GM21576 (cell line): ENCODE results near the gene SZRD1.

Source experiments
- ATAC-seq: cut with Tn5 transposase; IDR thresholded peaks from one replicate; pipeline ENCODE4 v1.9.1; 2021; ENCODE audit warnings: mild to moderate bottlenecking, moderate library complexity; ENCODE audit not compliant: unreplicated experiment

Gene SZRD1

DNA sequence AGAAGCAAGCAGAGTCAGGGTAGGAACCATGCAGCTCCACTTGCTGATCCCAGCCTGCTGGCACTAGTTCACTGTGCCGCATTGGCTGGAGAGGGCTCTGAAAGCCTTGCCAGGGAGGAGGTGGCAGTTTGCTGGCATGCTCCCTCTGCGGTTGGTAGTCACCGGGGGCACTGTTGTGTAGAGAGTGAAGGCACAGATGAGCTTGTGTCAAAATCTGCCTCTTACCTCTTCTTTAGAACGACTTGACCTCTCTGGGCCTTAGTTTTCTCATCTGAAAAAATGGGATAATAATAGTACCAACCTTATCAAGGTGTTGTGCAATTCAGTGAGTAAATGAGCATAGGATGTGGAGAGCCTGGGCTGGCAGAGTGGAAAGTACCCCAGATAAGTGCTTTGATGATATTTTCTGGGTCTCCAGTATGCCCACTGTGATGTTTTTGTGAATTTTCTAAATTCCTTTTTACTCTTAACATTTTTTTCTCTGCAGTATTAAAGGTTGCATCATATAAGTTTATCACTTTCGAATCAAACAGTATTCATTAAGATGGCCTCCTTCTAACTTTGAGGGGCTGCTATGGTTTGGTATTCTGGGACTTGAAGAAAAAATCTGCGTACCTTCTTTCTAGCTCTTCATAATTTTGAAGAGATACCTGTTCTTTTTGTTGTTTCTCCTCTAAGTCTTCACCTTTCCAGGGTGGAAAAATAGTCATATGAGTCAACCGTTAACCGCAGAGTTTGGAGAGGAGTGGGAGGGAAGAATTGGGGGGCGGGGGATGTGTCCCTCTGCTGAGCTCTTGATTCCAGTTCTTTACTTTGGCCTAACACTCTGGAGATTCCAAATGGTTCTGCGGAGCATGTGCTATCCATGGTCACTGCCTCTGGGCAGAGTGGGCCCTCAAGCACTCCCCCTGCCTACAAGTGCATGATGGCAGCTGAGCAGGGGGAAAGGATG, 26.8 kb downstream of the SZRD1 start:
- no peak for ATAC-seq

DNA sequence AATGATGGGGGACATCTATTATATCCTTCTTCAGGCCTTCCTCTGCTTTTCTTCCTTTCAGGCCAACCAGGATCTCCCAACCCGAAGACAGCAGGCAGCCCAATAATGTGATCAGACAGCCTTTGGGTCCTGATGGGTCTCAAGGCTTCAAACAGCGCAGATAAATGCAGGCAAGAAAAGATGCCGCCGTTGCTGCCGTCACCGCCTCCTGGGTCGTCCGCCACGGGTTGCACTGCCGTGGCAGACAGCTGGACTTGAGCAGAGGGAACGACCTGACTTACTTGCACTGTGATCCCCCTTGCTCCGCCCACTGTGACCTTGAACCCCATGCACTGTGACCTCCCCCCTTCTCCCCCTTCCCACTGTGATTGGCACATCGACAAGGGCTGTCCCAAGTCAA, 27.9 kb downstream of the SZRD1 start:
- ATAC-seq = no peak

DNA sequence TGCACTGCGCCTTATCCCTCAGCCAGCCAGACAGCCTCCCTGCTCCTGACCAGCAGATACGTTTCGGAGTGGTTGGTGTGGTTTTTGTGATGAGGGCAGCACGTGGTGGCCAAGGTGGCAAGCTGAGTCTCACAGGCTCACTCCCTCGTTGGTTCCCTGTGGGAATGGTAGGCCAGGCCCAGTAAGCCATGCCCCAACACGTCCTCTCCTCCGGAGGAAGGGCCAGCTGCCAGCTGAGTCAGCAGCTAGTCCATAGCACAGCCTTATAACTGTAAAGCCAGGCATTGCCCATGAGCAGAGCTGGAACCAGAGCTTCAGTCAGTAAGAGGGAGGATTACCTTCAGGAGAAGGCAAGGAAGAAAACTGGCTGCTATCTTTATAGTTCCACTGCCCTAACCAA, 29.5 kb downstream of the SZRD1 start:
- no peak for ATAC-seq

DNA sequence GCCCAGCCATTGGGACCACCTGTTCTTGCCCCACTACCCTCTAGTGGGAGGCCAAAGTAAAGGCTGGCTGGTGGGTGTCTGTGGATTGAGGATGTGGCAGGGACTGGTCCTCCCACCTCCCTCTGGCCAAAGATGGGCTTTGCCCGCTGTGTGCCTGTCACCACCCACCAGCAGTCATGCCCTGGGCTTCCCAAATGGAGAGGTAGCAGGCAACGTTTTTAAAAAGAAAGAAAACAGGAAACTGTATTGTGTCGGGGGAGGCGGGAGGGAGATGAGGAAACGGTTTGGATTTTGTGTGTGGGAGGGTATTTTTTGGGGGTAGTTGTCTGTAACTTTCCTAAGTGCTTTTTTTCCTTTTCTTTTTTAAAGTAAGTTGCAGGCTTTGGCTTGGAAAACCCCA, 30.1 kb downstream of the SZRD1 start:
- no peak for ATAC-seq

- ATAC-seq = no peak
These were observed 31.4 kb downstream of the SZRD1 start for GRCh38 chr1:16398371-16398953.

- ATAC-seq = no peak
These were observed 35.7 kb downstream of the SZRD1 start for GRCh38 chr1:16402742-16403141.

DNA sequence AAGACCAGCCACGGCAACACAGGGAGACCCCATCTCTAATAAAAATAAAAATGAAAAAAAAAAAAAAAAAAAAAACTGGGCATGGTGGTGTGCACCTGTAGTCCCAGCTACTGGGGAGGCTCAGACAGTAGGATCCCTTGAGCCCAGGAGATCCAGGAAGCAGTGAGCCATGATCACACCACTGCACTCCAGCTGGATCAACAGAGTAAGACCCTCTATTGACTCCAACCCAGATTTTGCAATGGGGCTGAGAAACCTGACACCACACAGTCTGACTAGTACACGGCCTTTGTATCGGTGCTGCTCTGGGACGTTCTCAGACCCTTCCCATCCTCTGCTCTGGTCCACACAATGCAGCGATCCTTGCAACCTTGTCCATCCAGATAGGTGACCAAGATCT, 38.4 kb downstream of the SZRD1 start:
- no peak for ATAC-seq

DNA sequence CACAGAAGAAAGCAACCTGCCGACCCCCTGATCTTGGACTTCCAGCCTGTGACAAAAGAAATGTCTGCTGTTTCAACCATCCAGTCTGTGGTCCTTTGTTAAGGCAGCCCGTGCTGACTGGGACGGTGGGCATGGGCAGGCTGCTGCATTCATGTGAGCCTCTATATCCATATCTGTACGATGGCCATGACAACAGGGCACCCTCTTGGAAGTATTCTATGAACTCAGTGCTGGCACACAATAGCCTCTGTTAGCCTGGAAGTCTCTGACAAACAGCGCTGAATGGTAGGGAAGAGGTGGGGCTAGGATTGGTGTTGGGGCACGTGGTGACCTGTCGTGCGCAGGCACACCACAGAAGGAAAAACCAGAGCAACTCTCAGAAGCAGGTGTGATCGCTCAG, 39.8 kb downstream of the SZRD1 start:
- ATAC-seq = no peak

DNA sequence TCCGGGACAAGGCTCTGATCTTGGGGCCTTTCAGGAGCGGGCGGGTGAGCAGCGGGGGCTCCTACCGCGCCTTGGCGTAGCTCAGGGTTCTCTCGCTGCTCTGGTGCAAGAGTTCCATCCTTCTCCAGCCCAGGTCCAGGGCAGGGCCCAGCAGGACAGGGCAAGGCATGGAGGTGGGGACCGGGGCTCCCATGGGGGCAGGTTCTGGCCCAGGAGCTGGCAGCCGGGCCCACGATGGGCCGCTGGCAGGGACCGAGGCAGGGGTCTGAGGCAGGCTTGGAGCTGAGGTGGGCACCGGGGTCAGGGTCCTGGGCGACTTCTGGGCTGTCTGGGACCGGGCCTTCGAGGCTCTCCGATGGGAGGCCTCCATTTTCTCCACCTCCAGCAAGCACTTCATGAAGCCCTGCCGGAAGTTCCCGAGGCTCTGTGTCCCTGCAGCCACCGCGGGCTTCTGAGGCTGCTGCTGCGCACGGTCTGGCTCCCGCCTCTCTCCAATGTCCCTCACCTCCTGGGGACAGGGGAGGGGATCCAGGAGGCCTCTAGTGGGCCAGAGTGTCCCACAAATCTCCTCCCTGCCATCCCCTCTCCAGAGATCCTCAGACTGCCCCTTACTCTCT, 42.6 kb downstream of the SZRD1 start:
- no peak for ATAC-seq

GRCh38 chr1:16410803-16411202, 43.8 kb downstream of the SZRD1 start:
- no peak for ATAC-seq

DNA sequence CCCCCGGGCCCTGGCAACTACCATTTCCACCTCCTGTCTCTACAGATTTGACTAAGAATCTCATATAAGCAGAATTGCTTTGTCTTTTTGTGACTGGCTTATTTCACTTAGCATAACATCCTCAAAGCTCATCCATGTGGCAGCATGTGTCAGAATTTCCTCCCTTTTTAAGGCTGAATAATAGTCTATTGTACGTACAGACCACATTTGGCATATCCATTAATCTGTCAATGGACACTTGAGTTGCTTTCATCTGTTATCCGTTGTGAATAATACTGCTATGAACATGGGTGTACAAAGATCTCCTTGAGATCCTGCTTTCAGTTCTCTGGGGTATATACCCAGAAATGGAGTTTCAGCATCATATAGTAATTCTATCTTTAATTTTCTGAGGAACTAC, 46.1 kb downstream of the SZRD1 start:
- ATAC-seq = no peak

DNA sequence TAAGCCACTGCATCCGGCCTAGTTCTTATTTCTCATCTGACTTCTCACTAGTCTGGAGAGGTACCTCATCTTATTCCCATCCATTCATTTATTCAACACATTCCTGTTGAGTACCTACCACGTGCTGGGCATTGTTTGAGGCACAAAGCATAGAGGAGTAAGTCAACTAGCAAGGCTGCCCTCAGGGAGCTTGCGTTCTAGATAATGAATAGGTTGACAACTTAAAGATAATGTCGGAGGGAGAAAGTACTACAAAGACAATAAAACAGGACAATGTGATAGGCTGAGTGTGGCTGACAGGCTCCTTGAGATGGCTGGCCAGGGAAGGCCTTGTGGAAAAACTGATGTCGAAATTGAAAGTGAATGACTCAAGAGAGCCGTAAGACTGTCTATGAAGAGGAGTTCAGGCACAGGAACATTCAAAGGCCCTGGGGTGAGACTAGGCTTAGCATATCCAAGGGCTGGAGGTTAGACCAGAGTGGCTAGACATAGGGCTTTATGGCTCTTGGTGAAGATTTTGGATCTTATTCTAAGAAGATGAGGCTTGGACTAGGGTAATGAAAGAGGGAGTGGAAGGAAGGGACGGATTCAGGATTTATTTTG, 51.9 kb downstream of the SZRD1 start:
- no peak for ATAC-seq

DNA sequence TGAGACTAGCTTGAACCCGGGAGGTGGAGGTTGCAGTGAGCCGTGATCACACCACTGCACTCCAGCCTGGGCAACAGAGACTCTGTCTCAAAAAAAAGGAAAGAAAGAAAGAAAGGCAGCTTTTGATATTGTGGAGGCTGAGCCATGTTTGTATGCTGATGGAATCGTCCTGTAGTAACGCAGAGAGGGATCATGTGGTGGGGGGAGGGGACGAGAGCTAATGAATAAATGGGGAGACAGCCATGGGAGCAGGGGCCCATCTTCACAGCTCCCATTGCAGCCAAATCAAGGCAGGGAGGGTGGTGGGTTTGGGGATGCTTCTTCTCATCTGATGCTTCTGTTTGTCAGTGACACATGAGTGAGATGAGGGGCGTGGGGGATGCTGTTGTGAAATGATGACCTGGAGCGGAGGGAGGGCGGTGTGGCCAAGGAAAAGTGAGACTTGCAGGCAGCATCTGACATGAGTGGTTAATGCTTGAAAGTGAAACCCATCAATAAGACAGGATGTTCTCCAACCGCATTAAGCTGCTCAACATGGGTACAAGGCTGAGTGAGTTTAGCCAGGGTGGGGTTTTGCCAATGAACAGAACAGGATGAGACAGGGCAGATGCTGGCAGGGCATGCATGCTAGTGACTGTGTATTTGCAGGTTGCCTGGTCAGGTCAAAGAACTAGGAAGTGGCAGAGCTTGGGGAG, 53.5 kb downstream of the SZRD1 start:
- ATAC-seq = peak; percentile 87

- no peak for ATAC-seq
These were observed 54.2 kb downstream of the SZRD1 start for GRCh38 chr1:16421201-16421600.

GRCh38 chr1:16422041-16422440, 55.0 kb downstream of the SZRD1 start:
- ATAC-seq = no peak

GRCh38 chr1:16425125-16426025, 58.3 kb downstream of the SZRD1 start:
- ATAC-seq = no peak

DNA sequence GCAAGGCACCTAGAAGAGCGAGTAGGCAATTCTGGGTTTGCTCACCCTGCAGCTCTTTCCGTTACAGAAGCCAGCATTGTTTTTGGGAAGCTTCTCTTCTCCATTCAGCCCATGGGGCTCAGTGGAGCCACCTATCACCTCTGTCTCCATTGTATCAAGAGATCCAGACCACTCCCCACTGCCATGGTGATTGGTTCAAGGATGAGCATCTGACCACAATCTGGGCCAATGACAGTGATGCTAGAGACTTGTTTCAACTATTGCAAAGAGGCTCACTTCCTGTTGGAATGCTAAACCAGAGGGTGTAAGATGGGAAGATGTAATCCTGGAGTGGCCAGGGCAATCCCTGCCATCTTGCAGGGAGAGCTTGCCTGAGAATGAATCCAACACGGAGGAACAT, 63.6 kb downstream of the SZRD1 start:
- ATAC-seq = no peak

DNA sequence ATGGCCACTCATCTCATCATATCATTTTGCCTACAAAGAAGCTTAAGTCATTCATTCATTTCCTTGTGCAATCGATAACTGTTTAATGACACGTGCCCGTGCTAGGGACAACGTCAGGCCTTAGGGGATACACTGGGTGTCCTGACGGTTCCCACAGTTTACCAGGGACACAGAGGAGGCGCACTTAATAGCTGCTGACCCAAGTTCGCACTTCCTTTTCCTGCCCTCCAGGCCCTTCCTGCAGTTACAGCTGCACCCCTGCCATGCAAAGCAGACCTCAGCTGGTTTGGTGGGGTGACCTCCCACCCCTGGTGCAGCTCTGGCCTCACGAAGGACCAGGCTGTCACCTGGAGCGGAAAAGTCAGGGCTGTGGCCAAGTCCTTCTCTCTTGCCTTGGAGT, 66.0 kb downstream of the SZRD1 start:
- ATAC-seq = no peak

GRCh38 chr1:16434007-16434406, 67.0 kb downstream of the SZRD1 start:
- ATAC-seq = no peak

GRCh38 chr1:16434501-16434900, 67.5 kb downstream of the SZRD1 start:
- no peak for ATAC-seq
